NCI-H1105 treated with DMSO at 0.1 percent for 48 hours (cell line): Measurements from ENCODE around the gene TSHZ2.

Experiments
- DNase-seq: peaks from one replicate; lab custom pipeline; 2025; lab: John Stamatoyannopoulos, UW

Gene TSHZ2

DNA sequence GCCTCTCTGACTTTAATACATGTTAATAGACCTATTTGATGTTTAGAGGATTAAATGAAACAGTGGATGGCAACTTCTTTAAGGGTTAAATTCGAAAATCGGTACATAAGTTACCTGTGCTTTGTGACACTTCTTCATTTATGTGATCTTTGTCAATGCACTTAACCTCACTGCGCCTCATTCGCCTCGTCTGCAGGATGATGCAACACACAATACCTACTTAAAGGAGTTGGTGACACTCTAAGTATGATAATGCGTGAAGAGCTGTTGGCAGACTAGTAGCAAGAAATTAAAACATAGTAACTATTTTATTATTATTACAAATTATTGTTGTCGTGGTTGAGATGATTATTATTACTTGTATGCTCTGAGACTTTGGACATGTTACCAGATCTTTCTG is 92.8 kb downstream of the TSHZ2 start:
- no peak for DNase-seq

DNA sequence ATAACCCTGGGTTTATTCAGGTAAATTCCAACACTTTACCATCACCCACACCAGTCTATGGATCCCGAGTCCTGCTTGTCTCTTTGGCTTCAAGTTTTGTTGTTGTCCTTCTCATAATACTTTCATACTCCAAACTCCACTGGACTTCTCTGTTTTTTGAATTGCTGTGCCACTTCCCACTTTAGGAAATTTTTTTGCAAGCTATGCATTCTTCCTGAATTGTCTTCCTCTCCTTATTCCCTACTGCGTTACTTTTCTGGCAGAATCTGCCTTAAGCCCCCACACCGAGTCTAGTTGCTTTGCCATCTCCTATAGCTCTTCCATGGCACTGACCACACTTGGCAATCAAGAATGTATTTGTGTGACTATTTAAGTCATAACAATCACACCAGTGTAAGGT is 96.1 kb downstream of the TSHZ2 start:
- DNase-seq, result no peak

DNA sequence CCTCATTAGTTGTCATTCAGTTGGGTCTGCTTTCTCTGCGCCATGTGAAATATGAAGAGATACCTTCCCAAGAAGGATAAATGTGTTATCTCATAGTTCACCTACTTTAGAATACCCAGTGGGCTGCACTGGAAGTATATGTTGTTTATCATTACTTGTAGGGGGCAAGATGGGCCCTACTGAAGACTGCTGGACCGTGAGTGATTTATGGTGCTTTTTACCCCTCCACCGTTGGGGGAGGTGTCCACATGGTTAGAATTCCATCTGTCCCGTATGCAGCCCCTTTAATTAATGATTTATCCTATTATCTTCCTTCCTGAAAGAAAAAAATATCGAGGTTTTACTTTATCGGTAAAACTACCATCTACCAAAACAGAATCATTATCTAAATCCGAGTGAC is 97.0 kb downstream of the TSHZ2 start:
- no peak for DNase-seq

DNA sequence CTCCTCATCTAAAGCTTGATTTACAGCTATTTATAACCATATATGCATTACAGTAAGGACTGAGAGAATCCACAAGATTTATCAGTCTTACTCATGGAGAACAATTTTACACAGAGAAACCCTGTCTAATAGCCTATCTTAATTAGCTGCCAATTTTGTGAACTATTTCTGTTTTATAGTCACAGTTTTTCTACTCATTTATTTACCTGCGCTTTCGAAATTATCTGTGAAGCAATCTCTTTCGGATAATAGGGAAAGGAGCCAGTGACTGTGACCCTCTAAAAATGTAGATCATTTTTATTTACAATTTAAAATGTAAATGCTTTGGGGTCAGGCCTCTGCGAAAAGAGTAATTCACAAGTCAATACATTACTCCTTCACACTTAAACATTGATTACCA is 98.1 kb downstream of the TSHZ2 start:
- no peak for DNase-seq

DNA sequence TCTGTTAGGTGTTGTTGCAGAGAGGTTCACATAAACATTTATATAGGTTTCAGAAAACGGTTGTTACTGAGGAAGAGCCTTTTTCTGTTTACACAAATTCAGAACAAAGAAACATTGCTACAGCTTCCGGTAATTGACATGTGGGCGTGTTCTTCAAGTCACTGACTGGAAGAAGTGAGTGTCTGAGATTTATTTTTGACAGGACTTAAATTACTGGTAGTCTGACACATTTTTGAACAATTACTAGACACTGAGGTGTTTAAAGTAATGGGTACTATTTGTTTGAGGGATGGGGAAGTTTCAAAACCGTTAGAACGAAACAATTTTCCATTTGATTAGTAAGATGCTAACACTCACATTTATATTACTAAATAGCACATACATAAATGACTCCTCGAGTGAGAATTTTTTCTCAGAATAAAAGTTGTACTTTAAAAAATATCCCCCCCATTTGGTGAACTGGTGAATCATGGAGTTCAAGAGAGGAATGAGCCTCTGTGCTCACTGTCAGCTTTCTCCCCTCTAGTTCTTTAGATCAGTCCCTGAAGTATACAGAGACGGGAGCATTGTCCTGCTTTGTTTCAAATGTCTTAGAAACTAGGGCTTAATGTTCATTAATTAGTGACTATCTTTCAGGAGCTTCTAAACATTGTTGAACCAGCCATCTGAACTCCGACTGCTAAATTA is 98.7 kb downstream of the TSHZ2 start:
- DNase-seq, result no peak

DNA sequence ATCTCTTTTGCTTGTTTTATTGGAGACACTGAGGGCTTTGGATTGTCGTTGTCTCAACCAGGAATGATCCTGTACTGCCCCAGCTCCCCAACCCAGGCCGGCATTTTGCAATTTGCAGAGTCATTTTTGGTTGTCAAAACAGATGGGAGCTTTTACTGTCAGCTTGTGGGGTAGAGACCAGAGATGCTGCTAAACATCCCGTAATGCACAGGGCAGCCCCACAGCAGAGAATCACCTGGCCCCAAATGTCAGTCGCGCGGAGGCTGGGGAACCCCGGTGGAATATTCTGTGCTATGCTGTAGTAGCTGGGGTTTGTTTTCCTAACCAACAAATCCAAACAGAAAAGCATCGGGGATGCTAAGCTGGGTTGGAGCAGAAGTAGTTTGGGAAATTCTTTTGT is 99.7 kb downstream of the TSHZ2 start:
- no peak for DNase-seq

DNA sequence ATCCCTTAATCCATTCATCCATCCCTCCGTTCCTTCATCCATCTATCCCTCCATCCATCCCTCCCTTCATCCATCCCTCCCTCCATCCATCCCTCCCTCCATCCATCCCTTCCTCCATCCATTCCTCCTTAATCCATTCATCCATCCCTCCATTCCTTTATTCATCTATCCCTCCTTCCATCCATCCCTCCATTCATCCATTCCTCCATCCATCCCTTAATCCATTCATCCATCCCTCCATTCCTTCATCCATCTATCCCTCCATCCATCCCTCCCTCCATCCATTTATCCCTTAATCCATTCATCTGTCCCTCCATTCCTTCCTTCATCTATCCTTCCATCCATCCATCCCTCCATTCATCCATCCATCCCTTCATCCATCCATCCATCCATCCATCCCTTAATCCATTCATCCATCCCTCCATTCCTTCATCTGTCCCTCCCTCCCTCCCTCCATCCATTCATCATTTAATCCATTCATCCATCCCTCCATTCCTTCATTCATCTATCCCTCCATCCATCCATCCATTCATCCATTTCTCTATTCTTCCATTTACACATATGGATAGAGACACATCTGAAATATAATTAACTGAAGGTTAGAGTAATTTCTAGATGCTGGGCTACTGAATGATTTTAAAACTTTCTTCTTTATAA is 100.9 kb downstream of the TSHZ2 start:
- DNase-seq, result no peak

DNA sequence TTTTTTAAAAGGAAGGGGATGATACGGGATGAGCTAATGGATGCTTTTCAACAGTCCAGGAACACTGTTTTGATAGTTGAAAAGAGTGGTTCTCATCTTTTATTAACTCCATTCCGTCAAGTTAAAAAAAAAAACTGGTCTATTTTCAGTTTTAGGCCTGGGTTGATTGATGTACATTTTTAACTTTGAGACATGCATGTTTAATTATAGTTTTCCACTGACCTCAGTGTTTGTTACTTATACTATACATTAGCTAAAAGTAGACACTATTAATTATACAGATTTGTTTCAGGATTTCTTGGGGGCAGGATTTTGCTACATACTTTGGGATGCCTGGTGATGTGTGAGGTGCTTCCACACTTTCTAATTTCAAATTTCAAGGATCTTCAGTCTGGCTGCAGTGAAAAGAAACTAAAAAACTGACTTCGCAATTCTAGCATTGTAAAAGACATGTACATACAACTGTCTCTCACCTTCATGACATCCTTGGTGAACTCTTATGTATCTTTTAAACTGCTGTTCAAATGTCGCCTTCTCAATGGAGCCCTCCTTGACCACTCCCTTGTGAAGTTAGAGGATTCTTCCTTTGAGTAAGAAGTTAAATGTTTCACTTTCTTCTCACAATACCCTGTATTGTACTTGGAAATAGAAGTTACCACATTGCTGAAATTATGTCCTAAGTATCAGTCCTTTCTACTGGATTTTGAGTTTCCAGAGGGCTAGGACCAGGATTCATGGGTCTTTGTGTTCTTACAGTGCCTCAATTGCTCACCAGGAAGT is 101.7 kb downstream of the TSHZ2 start:
- no peak for DNase-seq

DNA sequence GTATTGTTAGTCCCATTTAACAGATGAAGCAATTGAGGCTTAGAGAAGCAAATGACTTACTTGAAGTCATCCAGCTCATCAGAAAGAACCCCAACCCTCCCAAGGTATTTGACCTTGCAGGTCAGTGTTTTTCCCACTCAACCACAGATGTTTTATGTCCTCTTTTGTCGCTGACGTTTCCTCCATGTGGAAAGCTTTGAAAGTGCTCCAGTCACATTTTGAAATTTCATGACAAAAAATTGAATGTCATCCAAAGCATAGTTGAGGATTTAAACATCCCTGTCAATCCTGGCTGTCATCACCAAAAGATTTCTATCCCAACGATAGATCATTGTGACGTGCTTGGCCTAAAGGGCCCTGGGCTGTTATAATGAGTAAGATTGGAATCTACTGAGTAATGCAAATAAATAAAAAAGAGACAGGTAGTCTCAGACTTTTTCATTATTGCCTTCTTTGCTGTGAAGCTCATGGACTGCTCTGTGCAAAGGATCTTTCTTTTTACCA is 102.7 kb downstream of the TSHZ2 start:
- DNase-seq, result no peak

DNA sequence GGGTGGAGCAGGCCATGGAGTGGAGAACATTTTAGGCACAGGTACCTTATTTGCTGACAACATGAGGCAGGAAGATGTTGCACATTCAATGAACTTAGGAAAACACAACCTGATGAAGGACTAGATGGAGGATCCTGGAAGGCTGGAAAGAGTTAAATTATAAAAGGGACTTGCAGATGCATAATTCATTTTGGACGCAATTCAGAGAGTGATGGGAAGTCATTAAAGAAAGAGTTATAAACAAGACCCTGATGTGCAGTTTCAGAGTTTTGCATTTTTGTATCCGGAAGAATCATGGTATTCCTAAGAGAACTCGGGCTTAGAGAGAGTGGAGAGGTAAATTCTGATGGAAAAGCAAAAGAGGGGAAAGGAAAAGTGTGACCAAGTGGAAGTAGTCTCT is 104.5 kb downstream of the TSHZ2 start:
- DNase-seq, result no peak

DNA sequence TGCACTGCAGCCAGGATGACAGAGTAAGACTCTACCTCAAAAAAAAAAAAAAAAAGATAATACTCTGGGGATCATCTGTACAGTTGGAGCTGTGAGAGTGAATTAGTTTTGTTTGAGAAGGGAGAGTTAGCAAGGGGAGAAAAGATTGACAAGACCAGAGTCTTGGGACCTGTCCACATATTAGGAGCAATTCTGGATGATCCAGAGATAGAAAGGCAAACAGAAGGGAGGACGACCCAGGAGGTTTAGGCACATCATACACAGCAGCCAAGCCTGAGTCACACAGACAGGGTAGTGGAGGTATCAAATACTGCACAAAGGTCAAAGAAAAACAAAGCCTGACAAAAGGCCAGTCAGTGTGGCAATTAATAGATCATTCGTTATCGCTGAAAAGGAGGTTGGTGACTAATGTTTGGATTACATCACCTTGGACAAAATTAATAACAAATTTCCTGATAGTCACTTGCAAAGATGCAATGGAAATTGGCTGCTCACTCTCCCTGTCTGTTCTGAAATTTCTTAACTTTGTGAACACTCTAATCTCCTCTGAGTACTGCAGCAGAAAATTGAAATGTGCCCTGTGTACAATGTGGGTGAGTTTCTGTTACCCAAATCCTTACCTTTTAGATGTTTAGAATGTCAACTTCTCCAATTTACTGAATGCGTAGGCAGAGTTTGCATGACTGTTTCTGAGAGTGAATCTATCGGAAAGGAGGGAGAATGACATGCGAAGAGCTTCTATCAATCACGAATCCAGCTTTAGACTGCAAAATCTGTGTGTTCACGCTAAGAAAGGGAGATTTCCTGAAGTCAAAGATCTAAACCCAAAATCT is 105.4 kb downstream of the TSHZ2 start:
- no peak for DNase-seq

DNA sequence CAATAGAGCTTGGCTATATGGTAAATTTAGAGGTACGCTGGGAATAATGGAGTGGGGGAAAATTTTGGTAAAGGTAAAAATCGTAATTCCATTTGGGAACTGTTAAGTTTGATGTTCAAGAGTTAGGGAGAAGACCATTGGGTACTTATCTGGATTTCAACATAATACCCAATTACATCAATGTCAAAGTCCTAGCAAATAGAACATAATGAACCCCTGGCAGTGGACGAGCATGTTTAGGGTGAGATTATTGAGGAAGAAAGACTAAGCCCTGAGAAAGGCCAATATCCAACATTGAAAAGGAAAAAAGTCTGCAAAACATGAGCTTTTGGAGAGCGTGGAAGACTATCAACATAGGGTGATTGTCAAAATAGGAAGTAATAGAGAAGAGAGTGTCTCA is 106.6 kb downstream of the TSHZ2 start:
- DNase-seq, result no peak

DNA sequence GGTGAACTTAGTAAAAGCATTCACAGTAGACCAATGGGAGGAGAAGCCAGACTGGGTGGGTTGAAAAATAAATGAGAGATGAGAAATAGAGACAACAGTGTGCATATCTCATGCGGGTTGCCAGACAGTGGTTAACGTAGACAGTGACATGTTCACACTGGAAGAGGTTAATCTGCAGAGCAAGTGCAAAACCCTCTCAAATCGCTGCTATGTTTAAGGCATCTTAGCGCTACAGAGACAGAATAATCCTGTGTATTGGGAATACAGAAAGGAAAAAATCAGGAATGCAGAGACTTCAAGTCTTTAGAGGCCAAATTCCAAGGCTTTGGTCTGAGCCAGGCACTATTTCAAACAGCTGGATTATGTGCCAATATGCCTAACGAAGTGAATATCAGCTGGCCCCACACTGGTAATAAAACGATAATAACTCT is 107.1 kb downstream of the TSHZ2 start:
- no peak for DNase-seq

DNA sequence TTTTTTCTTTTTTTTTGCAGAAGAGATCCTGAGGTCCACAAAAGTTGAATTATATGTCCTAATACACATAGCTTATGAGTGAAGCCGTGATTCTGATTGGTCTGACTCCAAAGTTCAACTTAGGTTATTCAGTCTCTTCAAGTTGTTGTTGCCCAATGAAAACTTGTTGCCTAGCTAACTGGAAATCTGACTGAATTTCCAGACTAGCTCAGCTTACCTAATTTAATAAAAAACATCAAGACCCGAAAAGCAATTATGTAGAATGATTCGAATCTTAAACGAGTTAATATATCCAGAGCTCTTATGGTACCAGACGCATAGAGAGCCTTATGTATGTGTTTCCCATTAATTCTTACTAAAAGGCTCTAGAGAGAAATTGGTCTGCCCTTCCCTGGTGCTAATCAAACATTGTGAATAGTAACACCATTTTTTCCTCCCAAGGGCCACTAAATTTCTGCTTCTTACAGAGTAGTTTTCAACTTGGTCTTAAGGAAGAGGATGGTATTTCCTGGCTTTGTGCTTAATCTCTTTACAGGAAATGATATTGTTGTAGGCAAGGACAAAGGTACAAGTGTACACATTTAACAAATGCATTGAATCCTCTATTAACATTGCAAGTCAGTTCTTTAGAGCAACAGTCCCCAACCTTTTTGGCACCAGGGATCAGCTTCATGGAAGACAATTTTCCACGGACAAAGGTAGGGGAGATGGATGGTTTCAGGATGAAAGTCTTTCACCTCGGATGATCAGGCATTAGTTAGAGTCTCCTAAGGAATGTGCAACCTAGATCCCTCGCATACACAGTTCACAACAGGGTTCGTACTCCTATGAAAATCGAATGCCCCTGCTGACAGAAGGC is 107.9 kb downstream of the TSHZ2 start:
- no peak for DNase-seq

DNA sequence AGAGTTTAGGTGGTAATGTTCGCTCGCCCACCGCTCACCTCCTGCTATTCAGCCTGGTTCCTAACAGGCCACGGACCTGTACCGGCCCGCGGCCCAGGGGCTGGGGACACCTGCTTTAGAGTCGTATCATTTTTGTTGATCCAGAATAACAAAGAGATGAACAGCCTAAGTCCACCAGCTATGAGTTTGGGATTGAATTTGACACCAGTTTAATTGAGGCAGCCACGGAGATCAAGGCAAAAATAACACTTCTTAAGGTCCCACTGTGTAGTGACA is 108.5 kb downstream of the TSHZ2 start:
- DNase-seq, result no peak

DNA sequence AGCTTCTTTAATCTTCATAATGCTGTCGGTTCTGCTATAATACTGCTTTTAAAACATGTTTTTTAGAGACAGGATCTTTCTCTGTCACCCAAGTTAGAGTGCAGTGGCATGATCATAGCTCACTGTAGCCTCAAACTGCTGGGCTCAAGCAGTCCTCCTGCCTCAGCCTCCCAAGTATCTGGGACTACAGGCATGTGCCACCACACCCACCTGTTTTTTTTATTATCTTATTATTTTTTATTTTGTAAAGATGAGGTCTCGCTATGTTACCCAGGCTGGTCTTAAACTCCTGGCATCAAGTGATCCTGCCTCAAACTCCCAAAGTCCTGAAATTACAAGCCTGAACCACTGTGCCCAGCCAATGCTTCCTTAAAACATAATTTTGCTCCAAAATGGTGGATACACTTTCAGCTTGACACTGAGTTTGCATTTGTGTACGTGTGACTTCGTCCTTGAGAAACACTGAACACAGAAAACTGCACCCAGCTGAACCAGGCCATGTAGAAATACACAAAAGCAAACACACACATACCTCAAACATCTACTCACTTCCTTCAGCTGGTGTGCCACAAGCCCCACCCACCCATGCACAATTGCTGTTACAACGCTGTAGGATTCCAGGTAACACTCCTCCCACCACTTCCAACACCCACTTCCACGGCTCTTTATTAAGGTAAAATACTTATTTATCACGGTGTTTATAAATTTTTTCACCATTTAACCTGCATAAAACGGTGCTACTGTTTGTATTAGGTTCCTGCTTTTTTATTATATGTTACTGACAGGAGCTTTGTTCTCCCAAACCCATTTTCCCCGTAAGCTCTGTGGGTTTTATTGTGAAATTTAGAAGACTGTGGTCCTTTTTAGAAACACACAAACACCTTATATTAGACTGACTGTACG is 109.1 kb downstream of the TSHZ2 start:
- DNase-seq, result no peak

DNA sequence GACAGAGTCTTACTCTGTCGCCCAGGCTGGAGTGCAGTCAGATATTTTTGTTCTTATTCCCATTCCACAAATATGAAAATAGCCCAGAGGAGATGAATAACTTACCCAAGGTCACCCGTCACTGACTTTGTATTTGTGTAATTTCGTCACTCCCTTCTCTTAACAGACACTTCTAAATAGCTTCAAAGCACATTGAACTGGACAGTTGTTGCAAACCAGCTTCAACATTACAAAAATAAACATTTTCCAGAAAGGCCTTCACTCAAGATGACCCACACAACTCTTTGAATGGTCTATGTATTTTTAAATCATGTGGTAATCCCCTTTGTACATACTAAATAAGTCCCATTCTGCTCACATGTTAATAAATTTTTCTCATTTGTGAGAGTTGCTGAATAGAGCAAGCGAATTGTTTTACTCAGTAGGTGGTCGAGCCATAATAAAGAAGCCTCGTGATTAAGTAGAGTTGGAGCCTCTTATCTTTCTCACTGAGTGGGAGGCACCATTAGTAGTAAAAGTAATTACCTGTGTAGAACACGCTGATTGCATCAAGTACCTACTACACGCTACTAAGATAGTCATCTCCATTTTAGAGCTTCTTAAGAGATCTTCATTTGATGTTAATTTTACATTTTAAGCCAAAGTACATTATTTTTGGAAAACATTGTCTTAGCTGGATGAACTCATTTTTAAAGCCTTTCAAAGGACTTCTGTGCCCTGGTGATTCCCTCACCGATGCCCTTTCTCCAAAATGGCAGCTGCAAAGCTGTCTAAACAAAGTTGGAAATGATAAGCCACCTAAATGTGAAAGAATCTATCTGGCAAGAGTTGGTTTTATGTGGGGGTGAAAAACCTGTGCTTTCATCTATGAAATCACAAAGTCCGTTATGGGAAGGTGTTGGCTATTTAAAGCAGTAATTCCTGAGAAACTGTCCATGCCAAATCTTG is 110.0 kb downstream of the TSHZ2 start:
- no peak for DNase-seq

DNA sequence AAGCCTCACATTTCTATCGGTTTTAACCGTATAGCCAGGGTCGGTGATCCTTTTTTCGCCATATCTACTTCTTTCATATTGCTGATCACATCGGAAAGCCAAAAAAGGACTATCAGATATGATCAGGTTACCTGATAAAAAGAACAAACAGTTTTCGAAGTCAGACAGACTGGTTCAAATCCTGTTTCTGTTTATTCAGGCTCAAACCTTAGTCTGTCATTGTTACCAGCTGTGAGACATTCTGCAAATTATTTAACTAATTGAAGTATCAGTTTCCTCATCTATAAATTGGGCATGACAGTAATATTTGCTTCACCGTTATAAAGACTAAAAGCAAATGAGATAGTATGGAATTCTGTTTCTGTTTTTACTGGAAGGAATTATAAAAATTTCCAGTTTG is 111.3 kb downstream of the TSHZ2 start:
- no peak for DNase-seq

DNA sequence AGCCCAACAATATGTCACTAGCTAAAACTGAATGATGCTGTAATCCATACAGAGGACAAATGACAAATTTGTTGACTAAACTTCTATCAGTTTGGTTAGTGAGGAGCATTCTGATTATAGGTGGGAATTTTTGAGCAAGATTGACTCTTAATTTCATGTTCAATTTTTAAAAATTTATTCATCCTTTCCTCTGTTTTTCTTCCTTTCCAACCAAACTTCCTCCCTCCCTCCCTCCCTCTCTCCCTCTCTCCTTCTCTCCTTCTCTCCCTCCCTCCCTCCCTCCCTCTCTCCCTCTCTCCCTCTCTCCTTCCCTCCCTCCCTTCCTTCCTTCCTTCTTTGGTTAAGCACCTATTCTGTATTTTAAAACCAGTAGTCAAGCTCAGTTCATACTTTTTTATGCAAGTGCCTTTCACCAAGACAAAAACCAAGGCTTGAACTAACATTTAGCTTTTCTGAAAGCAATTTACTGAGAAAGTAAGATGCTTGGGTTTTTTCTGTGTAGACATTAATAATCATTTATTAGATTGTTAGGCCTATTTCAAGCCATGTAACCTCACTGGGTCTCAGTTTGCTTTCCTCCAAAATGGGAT is 112.3 kb downstream of the TSHZ2 start:
- no peak for DNase-seq
